Endothelial cell of umbilical vein (primary cell): ENCODE measurements around the gene ADGRG4. TPM values are rescaled to one million over a fixed set of nuclear protein-coding genes. Genes with fewer than 3 reads are reported as not detected.

Experiments
- BruUV-seq: library from RNA; stranded (reverse); fragments of 400-500 nt; replicated peaks from 2 replicates; lab custom pipeline; 2021; lab: Mats Ljungman, UMichigan
- CTCF ChIA-PET: fragments of 300-600, 350-600 bp; sonication (Branson Sonifier 250); formaldehyde crosslinking; loops from one replicate; lab custom pipeline; 2021; ENCODE audit warnings: antibody characterized with exemption, inconsistent platforms; lab: Charles Lee
- POLR2A ChIA-PET: fragments of 300-600, 350-600 bp; sonication (Branson Sonifier 250); formaldehyde crosslinking; loops from one replicate; lab custom pipeline; 2021; ENCODE audit warnings: antibody characterized with exemption, inconsistent platforms; lab: Charles Lee
- DNase-seq: peaks from one replicate; pipeline ENCODE4 v3.0.0-alpha.2; 2011; ENCODE audit warnings: low read depth, low spot score
- FAIRE-seq: peaks from 2 replicates; lab custom pipeline; 2011; peaks lifted over from hg19 to GRCh38; lab: Jason Lieb, UNC
- H2AFZ ChIP-seq: 2 replicates; pipeline ENCODE4 v1.6.0; 2012; ENCODE audit warnings: low read depth, low read length, control low read depth, inconsistent platforms
- H3K27ac ChIP-seq: 2 replicates; pipeline ENCODE4 v1.5.1; 2011; ENCODE audit warnings: low read depth, mild to moderate bottlenecking, control low read depth, low read length, moderate library complexity; ENCODE audit not compliant: insufficient read depth
- H3K27me3 ChIP-seq, 2 experiments: 2 replicates each; pipeline versions ENCODE4 v1.6.0 to v1.6.1; 2011; ENCODE audit warnings: low read length in 2 of 2, mixed read lengths in 1 of 2; ENCODE audit not compliant: control insufficient read depth in 2 of 2, insufficient read depth in 2 of 2
- H3K36me3 ChIP-seq, 2 experiments: 2 replicates in 1 of 2; 3 replicates in 1 of 2; pipeline ENCODE4 v1.5.1; 2011; ENCODE audit warnings: low read length in 2 of 2, mild to moderate bottlenecking in 1 of 2, moderate library complexity in 1 of 2; ENCODE audit not compliant: control insufficient read depth in 2 of 2, insufficient read depth in 2 of 2; ENCODE audit errors: extremely low read depth in 1 of 2
- H3K4me1 ChIP-seq: 3 replicates; pipeline ENCODE4 v1.5.1; 2011; ENCODE audit warnings: mild to moderate bottlenecking, low read length; ENCODE audit not compliant: control insufficient read depth, insufficient read depth; ENCODE audit errors: extremely low read depth
- H3K4me2 ChIP-seq: 2 replicates; pipeline ENCODE4 v1.6.1; 2011; ENCODE audit warnings: low read length, control low read depth, mixed read lengths; ENCODE audit not compliant: insufficient read depth
- H3K4me3 ChIP-seq, 3 experiments: fragments of 200-600 bp in 1 of 3; sonication (generic), shearing (Covaris generic) in 1 of 3; replicated peaks in 1 of 3; 2 replicates each; pipeline ENCODE4 v1.5.1; 2011 to 2016; ENCODE audit warnings: control low read depth in 3 of 3, low read length in 3 of 3, mild to moderate bottlenecking in 2 of 3, inconsistent platforms in 1 of 3, low read depth in 1 of 3, moderate library complexity in 1 of 3; ENCODE audit not compliant: insufficient read depth in 1 of 3
- H3K79me2 ChIP-seq: 2 replicates; pipeline ENCODE4 v1.6.0; 2012; ENCODE audit warnings: low read length, inconsistent platforms; ENCODE audit not compliant: control insufficient read depth, insufficient read depth
- H3K9ac ChIP-seq: replicated peaks from 2 replicates; pipeline ENCODE3; 2011; ENCODE audit warnings: low read length, control low read depth; ENCODE audit not compliant: insufficient read depth; ENCODE audit errors: extremely low read depth
- H3K9me1 ChIP-seq: replicated peaks from 3 replicates; pipeline ENCODE4 v1.6.0; 2011; ENCODE audit warnings: mild to moderate bottlenecking, low read length; ENCODE audit not compliant: control insufficient read depth, insufficient read depth; ENCODE audit errors: extremely low read depth
- H3K9me3 ChIP-seq: replicated peaks from 2 replicates; pipeline ENCODE4 v1.5.1; 2012; ENCODE audit warnings: low read length, inconsistent platforms; ENCODE audit not compliant: control insufficient read depth, insufficient read depth
- H4K20me1 ChIP-seq: replicated peaks from 2 replicates; pipeline ENCODE3; 2011; ENCODE audit warnings: mild to moderate bottlenecking, low read length; ENCODE audit not compliant: control insufficient read depth, insufficient read depth; ENCODE audit errors: extremely low read depth
- EZH2 ChIP-seq: IDR thresholded peaks from 2 replicates; pipeline ENCODE4 v1.6.1; 2012; ENCODE audit warnings: borderline replicate concordance, low read depth, mild to moderate bottlenecking, moderate library complexity, low read length, inconsistent platforms; ENCODE audit not compliant: severe bottlenecking
- FOS ChIP-seq: IDR thresholded peaks from 2 replicates; pipeline ENCODE4 v1.6.1; 2011; ENCODE audit warnings: mild to moderate bottlenecking, low read length, moderate library complexity, borderline replicate concordance; ENCODE audit not compliant: insufficient read depth
- GATA2 ChIP-seq: IDR thresholded peaks from 2 replicates; pipeline ENCODE4 v1.7.0; 2011; ENCODE audit warnings: low read depth, mild to moderate bottlenecking, moderate library complexity, mixed read lengths, low read length; ENCODE audit not compliant: insufficient read length, insufficient read depth
- JUN ChIP-seq: IDR thresholded peaks from 2 replicates; pipeline ENCODE4 v1.6.1; 2011; ENCODE audit warnings: borderline replicate concordance, low read depth; ENCODE audit not compliant: insufficient read length, insufficient read depth
- MYC ChIP-seq: IDR thresholded peaks from one replicate; pipeline ENCODE4 v1.6.1; 2011; ENCODE audit warnings: mild to moderate bottlenecking, low read depth, low read length
- POLR2A ChIP-seq: IDR thresholded peaks from 2 replicates; pipeline ENCODE4 v1.6.1; 2012; ENCODE audit warnings: low read depth, mild to moderate bottlenecking, control low read depth, low read length
- POLR2AphosphoS5 ChIP-seq: IDR thresholded peaks from 2 replicates; pipeline ENCODE4 v1.6.1; 2012; ENCODE audit warnings: low read depth, mild to moderate bottlenecking, control low read depth, low read length, moderate library complexity; ENCODE audit not compliant: insufficient read depth
- dilution Hi-C: fragments of 300-500 bp; cut with MboI; formaldehyde crosslinking; loops from one replicate; pipeline ENCODE4 v1.15.0; 2019; ENCODE audit warnings: low sequenced_read_pairs; ENCODE audit not compliant: extremely low pct_ligation_motif_present
- intact Hi-C: fragments of 100-400 bp; cut with micrococcal nuclease; formaldehyde crosslinking; loops from one replicate; pipeline ENCODE4 v1.10.0; 2022
- polyA plus RNA-seq, 4 experiments: library from polyadenylated mRNA; depleted of rRNA in 3 of 4; stranded (reverse) in 3 of 4; unstranded in 1 of 4; fragments of >200 nt; gene quantifications; 2 replicates each; pipeline versions ENCODE4 v1.2.1 to v1.2.3, GENCODE V29; 2011 to 2012; ENCODE audit warnings: missing spikeins in 1 of 4
- total RNA-seq: library from RNA; stranded (reverse); gene quantifications from 2 replicates; pipeline ENCODE4 v1.2.3, GENCODE V29; 2021
- TF ChIP-seq, protein P1 (sequence below), 2 donors: IDR thresholded peaks; 1 replicate in 1 of 2; 2 replicates in 1 of 2; pipeline ENCODE4 v1.5.1; 2011; ENCODE audit warnings: low read length in 2 of 2, mild to moderate bottlenecking in 2 of 2, moderate library complexity in 2 of 2, control low read depth in 1 of 2, inconsistent platforms in 1 of 2, low read depth in 1 of 2; ENCODE audit not compliant: insufficient read depth in 1 of 2; ENCODE audit errors: extremely low read depth in 1 of 2
- TF ChIP-seq, protein P2 (sequence below): IDR thresholded peaks from 2 replicates; pipeline ENCODE4 v1.6.1; 2011; ENCODE audit not compliant: insufficient read depth, insufficient read length

The ADGRG4 gene
- total and polyA plus RNA-seq, 2 donors (not counting 3 experiments of a cell fraction or from before 2014, with no cell fraction given): 0.04 to 0.08 TPM

DNA sequence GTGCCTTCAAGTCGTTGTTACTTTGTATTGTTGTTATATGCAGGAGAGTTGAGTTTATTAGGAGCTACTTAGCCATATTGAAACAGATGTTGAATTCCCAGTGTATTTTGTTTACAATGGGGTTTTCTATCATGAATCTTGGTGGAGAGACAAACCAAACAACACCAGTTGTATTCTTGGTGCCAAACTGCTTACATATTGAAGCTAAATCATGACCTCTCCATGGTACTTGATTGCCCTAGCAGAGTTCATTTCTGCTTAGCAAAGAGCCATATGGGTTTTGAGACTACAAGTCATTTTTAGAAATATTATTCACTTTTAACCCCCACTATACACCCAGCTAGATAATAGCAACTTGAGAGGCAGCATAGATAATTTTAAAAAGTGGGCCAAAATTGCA, 85.4 kb downstream of the ADGRG4 start:
- no TSS peak for BruUV-seq
- no peak overlapping the region for H3K9ac ChIP-seq
- no peak overlapping the region for H3K4me2 ChIP-seq
- H3K36me3 ChIP-seq: no peaks in the 10 kb centered on the region
- no peaks in the 10 kb centered on the region for H3K4me1 ChIP-seq
- no peak overlapping the region for H3K27ac ChIP-seq
- no peak overlapping the region for H2AFZ ChIP-seq
- POLR2A ChIA-PET: no interaction called here
- no peaks in the 10 kb centered on the region for H4K20me1 ChIP-seq
- H3K9me3 ChIP-seq: no peaks in the 10 kb centered on the region
- no peaks in the 10 kb centered on the region for H3K79me2 ChIP-seq
- intact Hi-C loops (no loop called here), dilution Hi-C loops (no loop called here)
- H3K27me3 ChIP-seq: no peaks in the 10 kb centered on the region
- DNase-seq (no peak), FAIRE-seq (no peak)
- H3K9me1 ChIP-seq: no peaks in the 10 kb centered on the region
- TF ChIP-seq GATA2 (no peak), JUN (no peak), POLR2A (no peak)
- TF ChIP-seq, protein P1, sequence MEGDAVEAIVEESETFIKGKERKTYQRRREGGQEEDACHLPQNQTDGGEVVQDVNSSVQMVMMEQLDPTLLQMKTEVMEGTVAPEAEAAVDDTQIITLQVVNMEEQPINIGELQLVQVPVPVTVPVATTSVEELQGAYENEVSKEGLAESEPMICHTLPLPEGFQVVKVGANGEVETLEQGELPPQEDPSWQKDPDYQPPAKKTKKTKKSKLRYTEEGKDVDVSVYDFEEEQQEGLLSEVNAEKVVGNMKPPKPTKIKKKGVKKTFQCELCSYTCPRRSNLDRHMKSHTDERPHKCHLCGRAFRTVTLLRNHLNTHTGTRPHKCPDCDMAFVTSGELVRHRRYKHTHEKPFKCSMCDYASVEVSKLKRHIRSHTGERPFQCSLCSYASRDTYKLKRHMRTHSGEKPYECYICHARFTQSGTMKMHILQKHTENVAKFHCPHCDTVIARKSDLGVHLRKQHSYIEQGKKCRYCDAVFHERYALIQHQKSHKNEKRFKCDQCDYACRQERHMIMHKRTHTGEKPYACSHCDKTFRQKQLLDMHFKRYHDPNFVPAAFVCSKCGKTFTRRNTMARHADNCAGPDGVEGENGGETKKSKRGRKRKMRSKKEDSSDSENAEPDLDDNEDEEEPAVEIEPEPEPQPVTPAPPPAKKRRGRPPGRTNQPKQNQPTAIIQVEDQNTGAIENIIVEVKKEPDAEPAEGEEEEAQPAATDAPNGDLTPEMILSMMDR (IDR thresholded peaks at IDR 0.05; ENCODE audit: extremely low read depth in 1 of 2, insufficient read depth in 1 of 2, low read depth in 1 of 2, low read length in 2 of 2): no peak
- TF ChIP-seq, protein P2, sequence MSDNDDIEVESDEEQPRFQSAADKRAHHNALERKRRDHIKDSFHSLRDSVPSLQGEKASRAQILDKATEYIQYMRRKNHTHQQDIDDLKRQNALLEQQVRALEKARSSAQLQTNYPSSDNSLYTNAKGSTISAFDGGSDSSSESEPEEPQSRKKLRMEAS: no peak
- H3K4me3 ChIP-seq: no peak overlapping the region
- CTCF ChIA-PET: no interaction called here

DNA sequence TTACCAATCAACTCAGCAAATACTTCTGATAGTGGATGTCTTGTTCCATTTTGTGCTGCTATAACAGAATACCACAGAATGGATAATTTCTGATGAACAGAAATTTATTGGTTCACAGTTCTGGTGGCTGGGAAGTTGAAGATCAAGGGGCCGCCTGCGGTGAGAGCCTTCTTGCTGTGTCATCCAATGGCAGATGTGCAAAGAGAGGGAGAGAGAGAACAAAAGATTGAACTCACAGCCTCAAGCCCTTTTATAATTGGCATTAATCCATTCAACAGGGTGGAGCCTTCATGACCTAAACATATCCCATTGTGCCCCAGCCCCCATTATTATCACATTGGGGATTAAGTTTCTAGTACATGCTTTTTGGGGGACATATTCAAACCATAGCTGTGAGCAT, 86.1 kb downstream of the ADGRG4 start:
- no peak overlapping the region for H3K4me2 ChIP-seq
- H2AFZ ChIP-seq: no peak overlapping the region
- H3K36me3 ChIP-seq: no peaks in the 10 kb centered on the region
- intact Hi-C loops: no loop called here
- H3K4me3 ChIP-seq: no peak overlapping the region
- ChIA-PET POLR2A (no interaction called here), CTCF (no interaction called here)
- H3K79me2 ChIP-seq: no peaks in the 10 kb centered on the region
- TF ChIP-seq, protein P2: no peak
- TF ChIP-seq POLR2A: no peak
- no peak for TF ChIP-seq GATA2
- no peak for TF ChIP-seq FOS
- no peak for TF ChIP-seq MYC
- TF ChIP-seq EZH2: no peak
- no peak for TF ChIP-seq JUN
- TF ChIP-seq POLR2AphosphoS5: no peak
- TF ChIP-seq, protein P1 (IDR thresholded peaks at IDR 0.05; ENCODE audit: extremely low read depth in 1 of 2, insufficient read depth in 1 of 2, low read depth in 1 of 2, low read length in 2 of 2): no peak
- dilution Hi-C loops: no loop called here
- H4K20me1 ChIP-seq: no peaks in the 10 kb centered on the region
- no TSS peak for BruUV-seq
- H3K9me3 ChIP-seq: no peaks in the 10 kb centered on the region
- no peak overlapping the region for H3K27ac ChIP-seq
- DNase-seq (no peak), FAIRE-seq (no peak)
- no peaks in the 10 kb centered on the region for H3K9me1 ChIP-seq
- no peak overlapping the region for H3K9ac ChIP-seq
- H3K4me1 ChIP-seq: no peaks in the 10 kb centered on the region
- H3K27me3 ChIP-seq: no peaks in the 10 kb centered on the region
